Measurements from ENCODE around the gene FRMD4A. TPM values are rescaled to one million over a fixed set of nuclear protein-coding genes. Genes with fewer than 3 reads are reported as not detected.
"Not testable (repeated sequence)": the region's sequence is repeated elsewhere in the genome, so short reads cannot be mapped to it uniquely, and the experiment has no call there.

FRMD4A gene
- polyA plus RNA-seq, 4 donors: 73.7 to 101 (median 85.3) TPM

- no peak for DNase-seq (ENCODE audit: low read depth in 4 of 4, low spot score in 2 of 4)
Measured at GRCh38 chr10:13803566-13804554, 526.9 kb downstream of the FRMD4A start.

- DNase-seq (ENCODE audit: low read depth in 4 of 4, low spot score in 2 of 4): no peak
Measured at GRCh38 chr10:13801907-13802288, 528.8 kb downstream of the FRMD4A start.

GRCh38 chr10:13801156-13801906 lies 529.4 kb downstream of the FRMD4A start:
- DNase-seq (ENCODE audit: low read depth in 4 of 4, low spot score in 2 of 4): no peak

- DNase-seq (ENCODE audit: low read depth in 4 of 4, low spot score in 2 of 4): no peak
Measured at GRCh38 chr10:13797164-13797563, 533.6 kb downstream of the FRMD4A start.

GRCh38 chr10:13795653-13796555 lies 534.8 kb downstream of the FRMD4A start:
- DNase-seq (ENCODE audit: low read depth in 4 of 4, low spot score in 2 of 4): no peak

- DNase-seq (ENCODE audit: low read depth in 4 of 4, low spot score in 2 of 4): no peak
Measured at GRCh38 chr10:13794992-13795612, 535.6 kb downstream of the FRMD4A start.

- no peak for DNase-seq (ENCODE audit: low read depth in 4 of 4, low spot score in 2 of 4)
Measured at GRCh38 chr10:13792006-13792405, 538.7 kb downstream of the FRMD4A start.

GRCh38 chr10:13791483-13791882 lies 539.2 kb downstream of the FRMD4A start:
- DNase-seq (ENCODE audit: low read depth in 4 of 4, low spot score in 2 of 4): no peak

- no peak for DNase-seq (ENCODE audit: low read depth in 4 of 4, low spot score in 2 of 4)
Measured at GRCh38 chr10:13790196-13790595, 540.5 kb downstream of the FRMD4A start.

GRCh38 chr10:13789448-13789829 lies 541.3 kb downstream of the FRMD4A start:
- no peak for DNase-seq (ENCODE audit: low read depth in 4 of 4, low spot score in 2 of 4)

GRCh38 chr10:13788711-13789447 lies 541.8 kb downstream of the FRMD4A start:
- DNase-seq (ENCODE audit: low read depth in 4 of 4, low spot score in 2 of 4): no peak

- DNase-seq (ENCODE audit: low read depth in 4 of 4, low spot score in 2 of 4): no peak
Measured at GRCh38 chr10:13788320-13788600, 542.5 kb downstream of the FRMD4A start.

- DNase-seq (ENCODE audit: low read depth in 4 of 4, low spot score in 2 of 4): no peak
Measured at GRCh38 chr10:13787015-13787421, 543.7 kb downstream of the FRMD4A start.

GRCh38 chr10:13784067-13784466 lies 546.7 kb downstream of the FRMD4A start:
- no peak for DNase-seq (ENCODE audit: low read depth in 4 of 4, low spot score in 2 of 4)

GRCh38 chr10:13779748-13780147 lies 551.0 kb downstream of the FRMD4A start:
- no peak for DNase-seq (ENCODE audit: low read depth in 4 of 4, low spot score in 2 of 4)

GRCh38 chr10:13778693-13778960 lies 552.1 kb downstream of the FRMD4A start:
- not testable (repeated sequence) for DNase-seq (ENCODE audit: low read depth in 4 of 4, low spot score in 2 of 4)

GRCh38 chr10:13776861-13777311 lies 553.8 kb downstream of the FRMD4A start:
- DNase-seq (ENCODE audit: low read depth in 4 of 4, low spot score in 2 of 4): no peak

- DNase-seq (ENCODE audit: low read depth in 4 of 4, low spot score in 2 of 4): no peak
Measured at GRCh38 chr10:13775786-13776775, 554.6 kb downstream of the FRMD4A start.
